HG03558 (cell line): ENCODE results near the gene SULT1C3.

Experiments
- ATAC-seq: cut with Tn5 transposase; IDR thresholded peaks from one replicate; pipeline ENCODE4 v1.9.1; 2021; ENCODE audit warnings: moderate number of reproducible peaks; ENCODE audit not compliant: unreplicated experiment; ENCODE audit errors: extremely low read depth

SULT1C3 gene

DNA sequence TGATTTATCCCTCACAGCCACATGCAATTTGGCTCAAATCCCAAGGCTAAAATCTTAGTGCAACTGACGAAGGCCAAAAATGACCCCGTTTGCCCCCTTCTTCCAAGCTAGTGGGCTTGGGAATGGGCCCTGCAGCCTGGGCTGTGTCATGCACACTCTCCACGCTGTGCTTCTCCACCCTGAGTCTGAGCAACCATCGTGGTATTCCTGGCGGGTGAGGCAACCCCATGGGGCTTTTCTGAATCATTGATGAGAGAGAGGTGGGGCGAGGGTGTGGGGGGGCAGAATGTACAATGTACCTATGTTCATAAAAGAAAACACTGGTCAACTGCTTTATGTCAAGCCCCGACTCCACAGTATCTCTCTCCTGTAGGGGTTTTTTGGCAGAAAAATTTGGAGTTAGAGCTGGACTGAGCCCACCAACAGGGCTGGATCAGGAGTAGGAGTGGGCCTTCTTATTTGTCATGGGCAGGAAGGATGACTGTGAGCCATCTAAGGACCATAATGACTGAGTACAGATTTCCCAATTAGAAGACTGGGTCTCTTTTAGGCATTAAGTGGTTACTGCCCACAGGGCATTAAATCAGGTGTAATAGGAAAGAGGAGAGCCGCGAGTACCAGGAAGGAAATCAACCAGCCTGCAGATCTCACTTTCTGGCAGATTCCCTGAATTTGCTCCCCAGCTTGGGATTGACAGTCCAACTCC is 57.8 kb downstream of the SULT1C3 start:
- ATAC-seq: no peak

DNA sequence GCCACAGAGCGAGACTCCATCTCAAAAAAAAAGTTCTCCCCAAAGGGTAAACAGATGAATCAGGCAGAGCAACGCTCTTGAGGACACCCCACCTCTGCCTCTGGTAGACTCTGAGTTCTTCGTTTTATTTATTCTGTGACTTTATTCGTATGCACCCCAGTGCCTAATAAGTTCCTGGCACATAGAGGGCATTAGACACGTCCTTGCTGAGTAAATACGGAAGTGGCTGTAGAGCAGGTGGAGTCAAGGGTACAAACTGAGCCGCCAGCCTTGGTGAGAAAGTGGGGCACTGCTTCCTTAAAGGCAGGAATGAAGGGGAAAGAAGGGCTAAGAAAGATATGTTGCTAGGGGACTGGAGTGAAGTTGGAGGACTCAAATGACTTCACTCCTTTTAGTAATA is 61.8 kb downstream of the SULT1C3 start:
- ATAC-seq: no peak

DNA sequence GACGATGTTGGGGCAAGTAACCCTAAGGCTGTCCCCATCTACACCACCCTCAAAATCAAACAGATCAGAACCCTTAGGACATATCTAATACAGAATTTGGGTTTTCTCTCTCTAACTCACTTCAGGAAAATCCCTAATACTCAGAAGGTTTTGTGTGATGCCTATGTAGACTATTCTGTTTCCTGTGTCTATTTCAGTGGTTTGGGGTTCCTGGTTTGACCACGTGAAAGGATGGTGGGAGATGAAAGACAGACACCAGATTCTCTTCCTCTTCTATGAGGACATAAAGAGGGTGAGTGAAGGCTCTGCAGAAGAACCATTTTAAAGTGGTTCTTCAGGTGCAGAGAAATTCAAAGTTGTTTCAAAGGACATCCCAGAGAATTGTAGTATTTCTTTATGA is 65.2 kb downstream of the SULT1C3 start:
- ATAC-seq: no peak

DNA sequence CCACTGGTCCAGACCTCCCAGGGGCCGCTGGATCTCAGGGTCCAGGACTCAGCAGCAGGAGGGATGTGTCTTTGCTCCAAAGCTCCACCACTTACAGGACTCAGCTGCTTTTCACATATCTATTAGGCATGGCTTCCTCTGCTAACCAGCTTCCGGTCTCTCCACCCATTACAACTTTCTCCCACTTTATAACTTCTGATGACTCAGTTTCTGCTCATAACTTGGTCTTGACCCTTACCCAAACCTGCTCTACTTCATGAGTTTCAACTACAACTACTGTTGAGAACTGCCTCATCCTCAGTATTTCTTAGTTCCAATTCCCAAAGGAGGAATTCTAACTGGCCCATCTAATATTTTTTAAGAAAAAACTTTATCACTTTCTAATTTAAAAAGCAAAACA is 66.1 kb downstream of the SULT1C3 start:
- ATAC-seq: no peak

DNA sequence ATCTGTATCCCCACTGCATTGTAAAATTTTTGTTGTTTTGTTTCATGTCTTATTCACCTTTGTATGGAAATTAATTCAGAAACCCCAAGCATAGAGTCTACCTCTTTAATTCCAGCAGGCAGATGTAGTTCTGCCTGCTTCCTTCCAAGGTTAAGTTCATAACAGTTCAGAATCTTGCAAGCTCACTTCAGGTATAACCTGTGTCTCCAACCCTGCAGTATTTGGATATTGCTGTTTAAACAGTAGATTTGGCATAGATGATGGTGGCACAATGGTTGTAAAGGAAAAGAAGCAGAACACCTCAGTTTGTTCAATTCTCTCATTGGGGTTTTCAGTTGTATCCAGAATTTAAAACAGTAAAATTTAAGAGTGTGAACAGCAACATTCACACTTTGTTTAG is 70.1 kb downstream of the SULT1C3 start:
- ATAC-seq: no peak
